ENCODE measurements around the gene LTBP2.

LTBP2 gene

GRCh38 chr14:74638066-74638465 is 26.0 kb upstream of the LTBP2 start:
- DNase-seq (ENCODE audit: low spot score), result no peak

- DNase-seq (ENCODE audit: low spot score), result no peak
These were observed 25.1 kb upstream of the LTBP2 start for GRCh38 chr14:74637178-74637550.

GRCh38 chr14:74636424-74637177 is 24.6 kb upstream of the LTBP2 start:
- DNase-seq (ENCODE audit: low spot score), result no peak

GRCh38 chr14:74635847-74636246 is 23.8 kb upstream of the LTBP2 start:
- no peak for DNase-seq (ENCODE audit: low spot score)

GRCh38 chr14:74634964-74635363 is 22.9 kb upstream of the LTBP2 start:
- DNase-seq (ENCODE audit: low spot score), result no peak

GRCh38 chr14:74634481-74634880 is 22.4 kb upstream of the LTBP2 start:
- peak; percentile 66 for DNase-seq (ENCODE audit: low spot score)

GRCh38 chr14:74630881-74631690 is 19.0 kb upstream of the LTBP2 start:
- DNase-seq (ENCODE audit: low spot score), result no peak

DNA sequence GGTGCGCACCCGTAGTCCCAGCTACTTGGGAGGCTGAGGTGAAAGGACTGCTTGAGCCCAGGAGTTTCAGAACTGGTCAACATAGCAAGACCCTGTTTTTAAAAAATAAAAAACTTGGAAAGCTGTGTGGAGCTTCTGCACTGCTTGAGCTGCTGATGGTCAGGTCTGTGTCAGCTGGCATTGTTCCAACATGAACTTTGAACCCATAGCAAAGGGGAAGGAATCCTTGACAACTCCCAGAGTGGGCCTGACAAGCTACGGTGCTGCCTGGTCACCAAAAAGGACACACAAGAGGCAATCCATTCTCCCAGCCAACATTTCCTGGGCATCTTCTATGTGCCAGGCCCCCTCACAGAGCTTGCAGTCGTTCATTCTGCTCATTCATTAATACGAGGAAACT is 16.4 kb upstream of the LTBP2 start:
- DNase-seq (ENCODE audit: low spot score), result no peak

DNA sequence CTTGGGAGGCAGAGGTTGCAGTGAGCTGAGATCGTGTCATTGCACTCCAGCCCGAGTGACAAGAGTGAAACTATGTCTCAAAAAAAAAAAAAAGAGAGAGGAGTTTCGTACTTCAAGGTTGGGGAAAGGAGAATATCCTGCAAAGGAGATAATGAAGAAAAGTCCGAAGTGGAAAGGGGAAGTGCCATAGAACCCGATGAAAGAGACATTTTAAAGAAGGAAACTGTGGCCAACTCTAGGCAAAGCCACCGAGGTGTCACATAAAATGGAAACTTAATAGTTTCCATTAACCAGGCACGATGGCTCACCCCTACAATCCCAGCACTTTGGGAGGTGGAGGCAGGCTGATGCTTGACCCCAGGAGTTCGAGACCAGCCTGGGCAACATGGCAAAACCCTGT is 15.0 kb upstream of the LTBP2 start:
- DNase-seq (ENCODE audit: low spot score), result no peak

GRCh38 chr14:74622257-74622656 is 10.2 kb upstream of the LTBP2 start:
- no peak for DNase-seq (ENCODE audit: low spot score)

DNA sequence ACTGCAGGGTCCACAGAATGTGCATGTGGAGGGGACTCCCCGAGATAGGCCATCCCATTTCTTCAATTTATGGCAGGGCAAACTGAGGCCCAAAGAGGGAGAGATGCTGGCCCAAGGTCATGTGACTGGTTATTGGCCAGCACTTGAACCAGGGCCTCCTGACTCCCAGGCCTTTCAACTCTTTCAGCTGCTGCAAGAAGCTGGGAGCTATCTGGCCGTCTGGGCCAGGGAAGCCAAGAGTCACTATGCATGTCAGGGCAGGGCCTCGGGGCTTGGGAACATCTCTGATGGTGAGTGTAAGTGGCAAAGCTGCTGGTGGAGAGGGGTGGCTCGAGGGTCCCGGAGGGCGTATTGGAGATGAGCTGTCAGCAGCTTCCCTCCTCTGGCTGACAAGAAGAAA is 9.5 kb upstream of the LTBP2 start:
- no peak for DNase-seq (ENCODE audit: low spot score)

DNA sequence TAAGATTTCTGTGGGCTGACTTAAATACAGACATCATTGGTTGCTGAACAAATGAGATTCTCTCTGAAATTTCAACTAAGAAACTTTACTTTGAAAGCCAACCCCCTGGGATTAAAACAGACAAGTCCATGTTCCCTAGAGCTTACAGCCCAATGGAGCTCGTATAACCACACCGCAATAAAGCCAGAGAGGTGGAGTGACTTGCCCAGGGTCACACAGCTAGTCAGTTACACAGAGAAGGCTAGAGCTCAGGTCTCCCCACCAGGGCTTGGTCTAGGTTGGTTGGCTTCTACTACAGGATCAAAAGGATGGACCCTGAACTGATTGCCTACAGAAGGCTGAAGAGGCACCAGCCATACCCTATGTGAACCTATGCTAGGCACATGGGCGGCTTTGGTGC is 8.9 kb upstream of the LTBP2 start:
- no peak for DNase-seq (ENCODE audit: low spot score)

DNA sequence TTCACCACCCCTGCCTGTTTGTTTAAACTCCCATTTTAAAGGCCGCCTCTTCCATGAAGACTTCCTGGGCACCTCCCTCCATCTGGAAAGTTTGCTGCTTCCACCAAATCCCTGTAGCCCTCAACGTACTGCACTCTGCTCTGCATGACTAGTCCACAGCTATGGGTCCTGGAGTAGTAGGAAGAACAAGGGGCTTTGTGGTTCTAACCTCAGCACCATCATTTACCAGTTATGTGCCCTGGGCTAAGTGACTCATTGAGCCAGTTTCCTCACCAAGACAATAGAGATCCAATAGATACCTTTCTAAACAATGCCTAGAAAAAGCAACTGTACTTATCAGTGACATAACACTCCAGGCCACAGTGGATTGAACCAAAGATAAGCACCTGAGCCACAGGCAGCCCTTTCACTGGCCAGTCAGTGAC is 8.5 kb upstream of the LTBP2 start:
- peak; percentile 77 for DNase-seq (ENCODE audit: low spot score)

- DNase-seq (ENCODE audit: low spot score), result peak; percentile 94
These were observed 7.7 kb upstream of the LTBP2 start for GRCh38 chr14:74619672-74620131.

DNA sequence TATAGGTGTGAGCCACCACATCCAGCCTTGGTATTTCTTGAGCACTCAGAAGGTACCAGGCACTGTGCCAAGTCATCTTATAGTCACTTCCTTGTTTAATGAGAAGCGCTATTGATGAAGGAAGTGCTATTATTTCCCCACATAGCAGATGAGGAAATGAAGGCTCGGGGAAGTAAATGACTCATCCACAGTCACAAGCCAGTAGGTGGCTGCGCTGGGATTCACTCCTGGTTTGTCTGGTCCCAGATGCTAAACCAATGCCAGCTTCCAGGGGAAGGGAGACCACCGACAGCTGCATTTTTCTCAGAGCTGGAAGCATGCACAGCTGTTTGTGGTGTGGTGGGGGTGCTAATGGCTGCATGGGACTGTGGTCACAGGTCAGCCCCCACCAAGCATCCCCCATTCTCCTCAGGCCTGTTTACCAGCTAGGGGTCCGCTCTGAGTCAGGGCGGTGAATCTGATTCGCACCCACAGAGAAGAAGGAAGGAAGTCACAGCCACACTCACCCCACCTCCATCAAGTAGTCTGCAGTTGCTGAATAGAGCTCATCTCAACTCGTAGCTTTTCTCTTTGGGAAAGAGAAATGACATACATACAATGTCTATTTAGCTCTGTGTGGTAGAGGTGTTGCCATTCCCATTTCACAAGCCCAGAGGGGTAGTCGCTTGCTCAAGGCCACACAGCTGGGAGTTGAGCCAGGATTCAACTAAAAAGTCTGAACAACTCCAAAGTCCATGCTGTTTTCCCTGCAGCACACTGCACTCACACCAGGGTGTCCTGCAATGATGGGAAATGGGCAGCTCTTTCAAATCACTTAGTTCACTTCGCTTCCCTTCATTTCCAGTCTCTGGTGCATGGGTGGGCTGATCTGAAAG is 6.3 kb upstream of the LTBP2 start:
- DNase-seq (ENCODE audit: low spot score), result no peak

DNA sequence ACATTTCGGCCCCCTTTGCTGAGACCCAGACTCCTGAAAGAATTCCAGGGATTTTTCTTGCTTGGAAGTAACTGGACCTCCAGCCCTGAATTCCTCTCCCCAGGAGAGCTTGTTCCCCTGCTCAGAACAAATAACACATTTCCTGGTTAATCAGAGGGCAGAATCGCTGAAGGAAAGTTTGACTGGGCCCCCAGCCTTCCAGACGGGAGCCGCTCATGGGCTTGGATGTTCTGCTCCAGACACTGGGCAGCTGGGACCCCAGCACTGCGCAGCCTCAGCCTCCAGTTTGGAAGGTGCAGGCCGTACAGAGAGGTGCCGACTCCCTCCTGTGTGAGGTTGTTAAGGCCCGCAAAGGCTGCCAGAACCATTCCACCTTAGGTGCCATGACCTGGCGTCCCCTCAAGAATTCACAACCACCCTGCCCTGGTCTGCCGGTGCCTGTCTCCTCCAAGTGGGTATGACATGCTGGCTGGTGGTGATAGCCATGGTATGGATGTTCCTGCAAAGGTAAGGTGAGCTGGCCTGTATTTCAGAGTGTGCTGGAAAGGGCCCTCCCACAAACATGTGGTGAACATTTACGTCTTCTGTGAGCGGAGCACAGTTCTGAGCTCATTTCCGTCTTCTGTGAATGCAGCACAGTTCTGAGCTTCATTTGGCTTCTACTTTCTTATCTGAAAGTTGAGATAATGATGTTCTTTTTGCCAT is 5.1 kb upstream of the LTBP2 start:
- no peak for DNase-seq (ENCODE audit: low spot score)

DNA sequence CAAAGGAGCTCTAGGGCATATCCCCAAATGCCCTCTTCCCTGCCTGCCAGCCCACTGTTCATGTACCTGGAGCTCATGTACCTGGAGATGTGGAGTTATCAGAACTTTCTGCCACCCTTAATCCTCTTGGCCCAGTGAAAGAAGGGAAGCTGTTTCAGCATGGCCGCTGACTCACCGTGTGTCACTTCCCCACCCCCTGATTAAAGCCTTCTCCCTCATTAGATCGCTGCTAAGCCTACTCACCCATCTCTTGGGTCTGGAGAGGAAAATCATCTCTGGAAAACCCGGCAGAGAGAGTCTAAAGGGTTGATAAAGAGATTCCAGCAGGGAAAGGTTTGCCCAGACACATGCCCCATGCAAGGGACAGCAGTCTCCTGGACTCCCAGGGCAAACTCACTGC is 4.5 kb upstream of the LTBP2 start:
- peak; percentile 63 for DNase-seq (ENCODE audit: low spot score)

GRCh38 chr14:74615735-74616134 is 3.7 kb upstream of the LTBP2 start:
- no peak for DNase-seq (ENCODE audit: low spot score)

GRCh38 chr14:74614508-74615495 is 2.8 kb upstream of the LTBP2 start:
- DNase-seq (ENCODE audit: low spot score), result no peak

DNA sequence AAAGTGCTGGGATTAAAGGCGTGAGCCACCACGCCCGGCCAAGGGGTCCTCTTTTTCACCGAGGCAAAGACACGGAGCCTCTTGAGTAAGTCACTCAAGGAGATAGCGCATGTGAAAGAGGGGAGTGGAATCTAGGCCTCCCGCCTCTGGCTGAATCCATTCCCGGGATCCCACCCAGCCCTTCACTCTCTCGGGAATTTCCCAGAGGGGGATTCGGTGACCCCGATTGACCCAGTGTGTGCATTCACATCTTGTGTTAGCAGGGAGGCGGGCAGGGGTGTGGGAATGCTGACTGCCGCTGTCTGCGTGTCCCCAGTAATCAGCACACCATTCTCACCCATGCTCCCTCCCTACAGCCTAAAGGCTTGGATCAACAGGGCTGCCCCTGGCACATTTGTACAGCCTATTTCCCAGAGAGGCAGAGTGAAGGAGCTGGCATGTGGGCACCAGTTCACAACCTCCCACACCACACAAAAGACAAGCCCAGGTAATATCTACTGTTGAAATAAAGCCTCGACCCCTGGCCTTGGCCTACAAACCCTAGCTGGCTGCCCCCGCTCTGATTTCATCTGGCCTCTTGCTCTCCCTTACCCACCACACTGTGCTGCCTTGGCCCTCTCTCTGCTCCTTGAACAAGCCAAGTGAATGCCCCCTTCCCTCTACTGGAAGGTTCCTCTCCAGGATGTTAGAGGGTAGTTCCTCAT is 1.3 kb upstream of the LTBP2 start:
- no peak for DNase-seq (ENCODE audit: low spot score)
